ELF-1 (cell line): Measurements from ENCODE around the gene DNMT3A.
A peak's percentile ranks its signal among the peaks of the same experiment; 100 is the strongest.
"Not testable (repeated sequence)": the region's sequence is repeated elsewhere in the genome, so short reads cannot be mapped to it uniquely, and the experiment has no call there.

Experiments
- DNase-seq: peaks from one replicate; pipeline ENCODE4 v3.0.0-alpha.2; 2016; ENCODE audit warnings: low read depth, low spot score

The DNMT3A gene

GRCh38 chr2:25285265-25286024, 56.3 kb downstream of the DNMT3A start:
- DNase-seq, result no peak

- no peak for DNase-seq
Observed at GRCh38 chr2:25284756-25285155, 57.0 kb downstream of the DNMT3A start.

- DNase-seq, result peak; percentile 44
Observed at GRCh38 chr2:25283921-25284320, 57.8 kb downstream of the DNMT3A start.

GRCh38 chr2:25281941-25282340, 59.8 kb downstream of the DNMT3A start:
- no peak for DNase-seq

GRCh38 chr2:25281522-25281921, 60.2 kb downstream of the DNMT3A start:
- no peak for DNase-seq

- DNase-seq, result no peak
Observed at GRCh38 chr2:25280051-25280687, 61.6 kb downstream of the DNMT3A start.

- no peak for DNase-seq
Observed at GRCh38 chr2:25279091-25279651, 62.6 kb downstream of the DNMT3A start.

GRCh38 chr2:25276569-25277465, 64.9 kb downstream of the DNMT3A start:
- peak; percentile 79 for DNase-seq

GRCh38 chr2:25275575-25275965, 66.2 kb downstream of the DNMT3A start:
- DNase-seq, result no peak

- DNase-seq, result no peak
Observed at GRCh38 chr2:25274868-25275574, 66.7 kb downstream of the DNMT3A start.

GRCh38 chr2:25273985-25274535, 67.7 kb downstream of the DNMT3A start:
- DNase-seq, result no peak

GRCh38 chr2:25272705-25273104, 69.0 kb downstream of the DNMT3A start:
- not testable (repeated sequence) for DNase-seq

- peak; percentile 93 for DNase-seq
Observed at GRCh38 chr2:25270061-25270460, 71.7 kb downstream of the DNMT3A start.

GRCh38 chr2:25269233-25269632, 72.5 kb downstream of the DNMT3A start:
- no peak for DNase-seq

GRCh38 chr2:25268139-25268538, 73.6 kb downstream of the DNMT3A start:
- no peak for DNase-seq

- no peak for DNase-seq
Observed at GRCh38 chr2:25266399-25266798, 75.3 kb downstream of the DNMT3A start.

GRCh38 chr2:25265802-25266201, 75.9 kb downstream of the DNMT3A start:
- DNase-seq, result no peak

GRCh38 chr2:25265001-25265400, 76.7 kb downstream of the DNMT3A start:
- DNase-seq, result no peak

GRCh38 chr2:25262288-25262687, 79.4 kb downstream of the DNMT3A start:
- DNase-seq, result no peak

- DNase-seq, result peak; percentile 93
Observed at GRCh38 chr2:25259737-25260124, 82.0 kb downstream of the DNMT3A start.
